ENCODE data around the gene EIF4E1B.

DNA sequence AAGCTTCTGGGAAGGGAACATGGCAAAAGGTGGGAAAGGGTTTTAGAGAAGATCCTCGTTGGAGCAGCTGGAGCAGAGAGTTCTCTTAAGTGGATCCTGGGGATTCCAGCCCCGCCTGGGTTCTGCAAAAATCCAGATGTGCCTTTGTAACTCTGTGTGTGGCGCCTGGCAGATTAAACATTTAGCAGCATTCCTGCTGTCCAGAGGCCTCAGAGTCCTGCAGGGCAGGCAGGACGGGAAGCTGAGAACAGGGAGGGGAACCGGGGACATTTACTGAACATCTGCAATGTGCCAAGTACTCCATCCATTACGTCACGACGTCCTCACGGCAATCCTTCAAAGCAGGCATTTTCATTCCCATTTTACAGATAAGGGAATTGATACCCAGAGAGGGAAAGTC, 6.0 kb downstream of the EIF4E1B start:
- TF ChIP-seq POLR2A (IDR thresholded peaks at IDR 0.05) = no peak
- TF ChIP-seq, protein P1, sequence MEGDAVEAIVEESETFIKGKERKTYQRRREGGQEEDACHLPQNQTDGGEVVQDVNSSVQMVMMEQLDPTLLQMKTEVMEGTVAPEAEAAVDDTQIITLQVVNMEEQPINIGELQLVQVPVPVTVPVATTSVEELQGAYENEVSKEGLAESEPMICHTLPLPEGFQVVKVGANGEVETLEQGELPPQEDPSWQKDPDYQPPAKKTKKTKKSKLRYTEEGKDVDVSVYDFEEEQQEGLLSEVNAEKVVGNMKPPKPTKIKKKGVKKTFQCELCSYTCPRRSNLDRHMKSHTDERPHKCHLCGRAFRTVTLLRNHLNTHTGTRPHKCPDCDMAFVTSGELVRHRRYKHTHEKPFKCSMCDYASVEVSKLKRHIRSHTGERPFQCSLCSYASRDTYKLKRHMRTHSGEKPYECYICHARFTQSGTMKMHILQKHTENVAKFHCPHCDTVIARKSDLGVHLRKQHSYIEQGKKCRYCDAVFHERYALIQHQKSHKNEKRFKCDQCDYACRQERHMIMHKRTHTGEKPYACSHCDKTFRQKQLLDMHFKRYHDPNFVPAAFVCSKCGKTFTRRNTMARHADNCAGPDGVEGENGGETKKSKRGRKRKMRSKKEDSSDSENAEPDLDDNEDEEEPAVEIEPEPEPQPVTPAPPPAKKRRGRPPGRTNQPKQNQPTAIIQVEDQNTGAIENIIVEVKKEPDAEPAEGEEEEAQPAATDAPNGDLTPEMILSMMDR (IDR thresholded peaks at IDR 0.05) = no peak
